Measurements from ENCODE around the gene SGSH. TPM values are rescaled to one million over a fixed set of nuclear protein-coding genes. Genes with fewer than 3 reads are reported as not detected.

Gene SGSH
- total RNA-seq, 1 donor = 31.3 TPM

Other genes with a start within 250 kb of the SGSH start
- 0.52 TPM for gene TBC1D16, start 184.5 kb downstream of the SGSH start, total RNA-seq
- gene CCDC40, start 183.7 kb downstream of the SGSH start, total RNA-seq = 0.84 TPM
- 74.7 TPM for gene GAA, start 118.8 kb downstream of the SGSH start, total RNA-seq
- gene EIF4A3, start 73.2 kb downstream of the SGSH start, total RNA-seq = 40.1 TPM
- gene CARD14, start 50.3 kb downstream of the SGSH start, total RNA-seq = under 0.01 TPM
- gene SLC26A11, start 94 bp upstream of the SGSH start, total RNA-seq = 21.9 TPM
- gene RNF213, start 40.5 kb upstream of the SGSH start, total RNA-seq = 234 TPM
- 4.9 TPM for gene ENDOV, start 194.8 kb upstream of the SGSH start, total RNA-seq

Data from mononuclear cell (primary cell).